HG03095 (cell line): ENCODE data around the gene FGGY.

Experiments
- ATAC-seq: cut with Tn5 transposase; IDR thresholded peaks from one replicate; pipeline ENCODE4 v1.9.1; 2021; ENCODE audit warnings: moderate library complexity; ENCODE audit not compliant: unreplicated experiment

Gene FGGY

DNA sequence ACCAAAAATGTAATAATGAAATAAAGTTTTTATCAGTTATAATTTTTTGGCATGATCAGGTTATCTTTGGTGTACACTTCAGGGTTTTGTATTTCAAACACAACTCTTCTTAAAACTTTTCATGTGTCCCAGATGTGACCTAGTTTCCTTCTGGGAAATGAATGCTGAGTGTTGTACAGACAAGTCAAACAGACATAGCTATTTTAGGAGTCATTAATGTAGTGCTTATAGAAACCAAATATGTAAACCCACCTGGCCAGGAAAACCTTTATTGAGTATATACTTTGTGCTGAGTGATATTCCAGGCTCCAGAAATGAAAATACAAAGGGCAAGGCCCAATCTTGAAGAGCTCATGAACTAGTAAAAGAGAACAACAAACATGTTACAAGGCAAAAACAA lies 491.9 kb downstream of the FGGY start:
- no peak for ATAC-seq

- no peak for ATAC-seq
Measured at GRCh38 chr1:59798600-59798999, 501.7 kb downstream of the FGGY start.

DNA sequence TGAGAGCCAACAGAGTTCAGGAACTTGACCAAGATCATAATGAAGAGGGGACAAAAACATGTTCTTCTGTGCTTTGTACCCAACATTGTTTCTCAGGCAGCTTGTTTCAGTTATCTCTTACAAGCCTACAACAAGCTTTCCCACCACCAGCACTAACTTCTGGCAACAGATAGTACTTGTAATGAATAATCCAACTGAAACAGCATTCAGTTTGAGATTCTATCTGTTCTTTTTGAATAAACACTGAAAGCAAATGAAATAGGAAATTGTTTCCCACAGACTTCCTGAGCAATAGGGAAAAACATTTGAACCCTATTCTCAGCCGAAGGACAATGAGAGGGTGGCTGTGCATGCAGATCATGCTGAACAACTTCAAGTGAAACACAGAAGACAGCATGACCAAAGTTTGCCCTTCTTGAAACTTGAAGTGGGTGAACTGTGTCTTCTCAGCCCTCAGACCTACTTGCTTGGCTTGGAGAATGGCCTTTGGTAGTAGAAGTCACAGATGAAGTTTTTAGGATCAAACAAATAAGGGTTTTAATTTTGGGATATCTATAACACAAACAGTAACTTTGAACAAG lies 506.7 kb downstream of the FGGY start:
- no peak for ATAC-seq

- ATAC-seq: no peak
Measured at GRCh38 chr1:59804301-59804700, 507.4 kb downstream of the FGGY start.

DNA sequence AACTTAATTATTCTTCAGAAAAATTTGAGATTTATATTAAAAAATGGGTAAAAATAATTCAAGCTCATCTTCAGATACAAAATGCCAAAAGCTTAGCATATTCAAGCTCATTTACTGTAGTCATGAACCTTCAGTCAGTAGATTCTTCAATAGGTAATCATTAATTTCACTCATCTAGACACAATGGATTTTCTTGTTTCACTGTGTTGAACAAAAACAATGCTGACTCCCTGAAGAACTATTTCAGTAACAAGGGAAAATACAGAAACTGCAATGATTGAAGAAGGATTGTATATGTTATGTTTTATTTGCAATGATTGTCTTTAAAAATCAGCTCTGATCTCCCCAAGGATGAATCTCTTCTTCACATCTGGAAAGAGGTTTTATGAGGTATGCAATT lies 508.7 kb downstream of the FGGY start:
- no peak for ATAC-seq
